Dermis blood vessel endothelial cell (primary cell): ENCODE data around the gene ALDH1A1. TPM values are rescaled to one million over a fixed set of nuclear protein-coding genes. Genes with fewer than 3 reads are reported as not detected.

Experiments used
- DNase-seq: peaks from one replicate; pipeline ENCODE4 v3.0.0; 2010
- total RNA-seq: library from RNA; depleted of rRNA; stranded (reverse); fragments of >200 nt; gene quantifications from 2 replicates; pipeline ENCODE4 v1.2.3, GENCODE V29; 2014

ALDH1A1 gene
- total RNA-seq, 1 donor from 2014 or later: 1,650 TPM

DNA sequence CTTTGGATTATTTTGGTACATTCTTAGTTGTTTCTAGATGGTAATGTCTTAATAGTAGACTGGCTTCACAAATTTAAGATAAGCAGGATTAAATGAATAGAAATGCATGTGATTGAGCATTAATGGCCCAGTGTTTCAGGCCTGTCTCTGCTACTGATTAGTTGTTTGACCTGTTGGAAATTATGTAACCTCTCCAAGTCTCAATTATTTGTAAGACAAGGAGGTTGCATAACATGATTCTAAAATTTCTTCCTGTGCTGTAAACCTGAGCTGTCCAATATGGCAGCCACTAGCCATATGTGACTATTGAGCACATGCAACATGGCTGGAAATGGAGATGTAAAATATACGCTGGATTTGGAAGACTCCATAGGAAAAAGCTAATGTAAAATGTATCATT, 97.5 kb downstream of the ALDH1A1 start:
- DNase-seq: no peak

Other genes starting within 250 kb of the ALDH1A1 start
- gene ANXA1, start 198.8 kb upstream of the ALDH1A1 start, total RNA-seq: 798 and 1,016 TPM in 2 replicates